Fibroblast of the conjunctiva (primary cell): Measurements from ENCODE around the gene CFAP161.
A peak's percentile ranks its signal among the peaks of the same experiment; 100 is the strongest.
"Not testable (repeated sequence)": the region's sequence is repeated elsewhere in the genome, so short reads cannot be mapped to it uniquely, and the experiment has no call there.

ENCODE experiments used
- DNase-seq: peaks from one replicate; pipeline ENCODE4 v3.0.0-alpha.2; 2010; ENCODE audit warnings: low read depth

The CFAP161 gene

DNA sequence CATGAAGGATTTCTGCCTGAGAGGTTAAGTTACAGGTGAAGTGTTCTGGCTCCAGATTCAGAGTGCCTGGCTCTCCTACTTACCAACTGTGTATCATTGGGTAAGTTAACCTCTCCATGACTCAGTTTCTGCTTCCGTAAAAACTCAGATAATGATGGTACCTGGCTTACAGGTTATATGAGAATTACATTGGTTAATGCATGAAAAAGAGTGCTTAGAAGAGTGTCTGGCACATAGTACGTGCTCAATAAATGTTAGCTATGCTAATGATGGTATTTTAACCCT lies 23.8 kb downstream of the CFAP161 start:
- DNase-seq: no peak

DNA sequence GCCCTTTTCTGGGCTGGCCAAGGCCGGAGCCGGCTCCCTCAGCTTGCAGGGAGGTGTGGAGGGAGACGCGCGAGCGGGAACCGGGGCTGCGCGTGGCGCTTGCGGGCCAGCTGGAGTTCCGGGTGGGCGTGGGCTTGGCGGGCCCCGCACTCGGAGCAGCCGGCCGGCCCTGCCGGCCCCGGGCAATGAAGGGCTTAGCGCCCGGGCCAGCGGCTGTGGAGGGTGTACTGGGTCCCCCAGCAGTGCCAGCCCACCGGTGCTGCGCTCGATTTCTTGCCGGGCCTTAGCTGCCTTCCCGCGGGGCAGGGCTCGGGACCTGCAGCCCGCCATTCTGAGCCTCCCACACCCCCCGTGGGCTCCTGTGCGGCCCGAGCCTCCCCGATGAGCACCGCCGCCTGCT lies 24.5 kb downstream of the CFAP161 start:
- not testable (repeated sequence) for DNase-seq

DNA sequence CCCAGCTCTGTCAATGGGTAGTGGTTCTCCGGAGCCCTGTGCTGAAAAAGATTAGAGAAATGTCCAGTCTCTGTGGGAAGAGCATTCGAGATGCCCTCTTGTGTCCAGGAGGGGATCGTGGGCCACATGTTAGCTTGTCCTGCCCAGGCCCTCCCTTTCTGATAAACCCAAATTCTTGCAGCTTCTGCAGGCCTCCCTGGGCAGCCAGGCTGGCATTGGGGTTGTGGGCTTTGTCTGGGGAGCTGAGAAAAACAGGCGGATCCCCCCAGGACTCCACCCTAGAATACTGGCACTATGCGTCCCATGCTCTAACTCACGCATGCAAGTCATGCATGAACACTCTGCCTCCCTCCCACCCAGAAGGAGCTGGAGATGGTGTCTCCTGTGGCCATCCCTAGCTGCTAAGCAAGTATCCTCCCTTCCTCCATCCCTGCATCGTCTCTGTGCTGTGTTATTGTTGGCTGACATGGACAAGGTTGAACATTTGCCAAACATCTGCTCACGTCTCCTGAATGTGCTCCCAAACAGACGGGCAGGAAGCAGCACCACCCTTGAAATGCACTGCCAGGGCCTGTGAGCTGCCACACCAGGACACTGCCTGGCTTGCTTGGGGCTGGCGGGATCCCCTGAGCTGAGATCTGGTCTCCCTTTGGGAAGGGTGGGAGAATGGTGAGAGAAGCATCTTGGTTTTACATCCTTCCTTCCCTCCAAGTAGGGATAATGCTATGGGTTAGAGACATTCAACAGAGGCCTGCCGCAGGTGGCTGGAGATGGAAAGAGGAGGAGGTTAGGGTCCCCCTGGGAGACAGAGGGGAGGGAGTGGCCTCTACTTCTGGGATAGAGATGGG lies 26.5 kb downstream of the CFAP161 start:
- DNase-seq: peak; percentile 95

DNA sequence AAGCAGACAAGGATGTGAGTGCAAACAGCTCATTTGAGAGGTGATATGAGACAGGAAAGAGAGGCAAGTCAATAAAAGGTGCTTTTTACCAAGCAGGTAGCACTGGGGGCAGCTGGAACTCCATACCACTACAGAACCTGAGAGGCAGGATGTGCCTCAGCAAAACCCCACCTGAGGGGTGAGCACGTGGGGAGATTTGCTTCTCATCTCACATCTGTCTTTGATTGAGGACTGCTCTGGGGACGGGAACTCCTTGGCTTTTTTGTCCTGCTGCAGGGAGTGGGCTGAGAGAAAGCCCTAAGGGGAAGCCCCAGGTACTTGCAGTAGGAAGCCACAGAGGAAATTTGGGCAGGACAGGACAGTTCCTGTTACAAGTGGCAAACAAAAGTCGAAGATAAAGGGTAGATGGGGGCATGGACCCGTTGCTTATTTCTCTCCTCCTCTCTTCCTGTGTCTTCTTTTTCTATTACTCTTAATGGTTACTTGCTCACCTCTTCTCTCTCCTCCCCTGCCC lies 27.1 kb downstream of the CFAP161 start:
- no peak for DNase-seq

DNA sequence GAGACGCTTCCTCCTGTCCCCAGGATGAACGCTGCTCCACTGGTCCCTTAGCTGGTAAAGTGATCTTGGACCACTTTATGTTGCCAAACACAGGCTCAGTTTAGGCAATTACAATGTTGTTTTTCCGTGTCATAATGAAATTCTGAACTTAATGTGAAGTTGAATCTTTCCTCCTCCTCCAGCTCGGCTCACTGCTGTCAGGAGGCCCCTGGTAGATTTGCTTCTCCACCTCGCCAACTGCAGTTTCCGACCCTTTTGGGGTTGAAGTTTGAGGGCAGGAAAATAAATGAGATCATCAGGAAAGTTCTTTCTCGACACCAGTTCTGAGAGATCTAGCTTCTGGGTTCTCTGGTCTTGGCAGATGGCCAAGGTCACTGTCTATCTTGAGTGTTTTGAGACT lies 27.8 kb downstream of the CFAP161 start:
- no peak for DNase-seq

DNA sequence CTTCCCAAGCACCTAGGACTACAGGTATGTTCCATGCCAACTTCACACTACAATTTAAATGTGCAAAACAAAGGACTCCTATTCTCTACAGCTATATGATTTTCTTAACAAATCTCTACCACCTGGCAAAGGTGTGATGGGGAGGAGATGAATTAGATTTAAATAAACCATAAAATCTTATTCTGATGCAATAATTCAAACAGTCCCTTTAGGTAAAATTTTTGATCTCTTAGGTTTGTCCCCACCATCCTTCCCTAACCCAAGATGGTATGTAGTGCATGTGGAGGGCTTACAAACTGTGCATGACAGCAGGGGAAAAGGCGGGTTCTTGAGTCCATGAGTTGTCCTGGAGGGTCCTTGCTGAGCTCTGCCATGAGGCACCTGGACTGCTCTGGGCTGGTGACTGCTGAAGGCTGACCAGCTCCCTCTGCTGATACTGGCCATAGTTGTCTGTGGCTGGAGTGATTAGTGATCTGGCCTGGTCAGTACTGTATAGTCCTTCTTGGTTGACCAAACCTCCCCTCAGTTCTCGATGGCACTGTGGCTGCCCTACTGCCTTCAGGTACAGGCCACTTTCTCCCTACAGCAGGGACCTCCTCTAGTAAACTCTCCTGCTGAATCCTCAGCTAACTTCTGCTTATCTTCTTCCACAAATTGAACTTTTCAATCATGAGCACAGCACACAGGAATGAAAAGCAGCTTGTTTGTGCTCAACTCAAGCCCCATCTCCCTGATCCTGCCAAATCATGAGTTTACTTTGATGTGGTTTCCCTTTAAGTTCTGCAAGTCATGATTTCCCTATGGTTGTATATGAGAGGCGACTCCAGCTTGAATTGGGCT lies 30.1 kb downstream of the CFAP161 start:
- peak; percentile 56 for DNase-seq

DNA sequence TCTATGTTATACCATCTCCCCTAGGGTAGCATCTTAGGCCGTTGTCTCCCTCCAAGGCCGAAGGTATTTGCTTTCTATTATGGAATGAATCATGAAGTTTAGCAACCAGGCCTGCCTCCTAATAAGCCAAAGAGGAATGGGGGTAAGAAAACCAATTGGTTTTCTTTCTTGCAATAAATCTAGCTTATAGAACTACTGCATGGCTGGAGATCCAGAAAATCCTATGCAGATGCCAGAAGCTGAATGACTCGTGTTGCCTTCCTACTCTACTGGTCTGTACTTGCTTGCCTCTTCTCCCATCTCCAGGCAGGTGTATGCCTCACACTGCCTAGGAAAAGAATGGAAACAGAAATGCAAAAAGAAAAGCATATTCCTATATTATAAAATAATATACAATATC lies 31.5 kb downstream of the CFAP161 start:
- no peak for DNase-seq

DNA sequence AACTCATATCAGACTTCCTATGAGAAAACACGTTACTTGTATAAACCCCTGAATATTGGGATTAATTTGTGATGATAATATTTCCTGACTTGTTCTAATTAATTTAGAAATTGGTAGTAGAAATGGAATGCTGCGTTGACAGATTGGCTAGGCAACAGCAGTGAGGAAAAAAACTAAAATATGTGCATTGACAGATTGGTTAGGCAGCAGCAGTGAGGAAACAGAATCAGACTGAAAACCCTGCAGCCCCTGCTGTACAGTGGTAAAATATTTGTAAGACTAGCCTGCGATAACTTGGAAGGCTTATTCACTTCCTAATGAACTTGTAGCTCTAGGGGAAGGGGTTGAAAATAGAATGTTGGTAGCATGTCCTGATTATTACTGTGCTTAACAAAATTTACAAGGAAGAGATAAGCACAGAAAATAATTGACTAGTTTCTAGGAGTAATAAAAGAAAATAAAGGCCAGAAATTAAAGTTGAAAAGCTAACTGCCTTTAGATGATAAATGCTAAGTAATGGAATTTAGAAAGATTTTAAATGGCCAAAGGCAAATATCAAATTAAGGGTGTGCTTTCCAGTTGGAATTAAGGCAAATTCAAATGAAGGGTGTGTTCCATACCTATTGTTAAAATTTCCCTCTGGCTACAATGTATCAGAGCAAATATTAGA lies 32.7 kb downstream of the CFAP161 start:
- DNase-seq: no peak

DNA sequence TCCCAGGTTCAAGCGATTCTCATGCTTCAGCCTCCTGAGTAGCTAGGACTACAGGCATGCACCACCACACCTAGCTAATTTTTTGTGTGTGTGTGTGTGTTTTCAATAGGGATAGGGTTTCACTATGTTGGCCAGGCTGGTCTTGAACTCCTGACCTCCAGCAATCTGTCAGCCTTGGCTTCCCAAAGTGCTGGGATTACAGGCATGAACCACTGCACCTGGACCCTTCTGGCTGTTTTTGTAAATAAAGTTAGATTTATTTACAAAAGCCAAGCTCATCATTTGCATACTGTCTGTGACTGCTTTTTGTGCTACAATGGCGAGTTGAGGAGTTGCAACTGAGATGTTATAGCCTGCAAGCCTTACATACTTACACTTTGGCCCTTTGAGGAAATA lies 34.1 kb downstream of the CFAP161 start:
- DNase-seq: no peak

DNA sequence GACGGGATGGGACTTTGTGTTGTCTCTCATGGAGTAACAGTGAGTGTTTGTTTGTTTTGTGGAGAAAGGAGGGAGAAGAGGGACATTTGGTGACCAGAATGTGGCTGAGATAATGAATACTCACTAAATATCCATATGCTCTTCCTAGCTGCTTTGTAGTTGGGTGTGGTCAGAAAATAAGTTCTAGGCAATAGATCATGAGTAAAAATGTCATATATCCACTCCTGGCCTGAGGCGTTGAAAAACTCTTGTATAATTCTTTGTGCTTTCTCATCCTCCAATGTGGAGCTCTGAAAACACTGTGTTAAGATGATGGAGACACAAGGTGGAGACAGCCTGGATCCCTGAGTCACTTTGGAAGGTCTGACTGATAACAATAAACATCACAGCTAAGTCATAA lies 34.6 kb downstream of the CFAP161 start:
- DNase-seq: no peak

DNA sequence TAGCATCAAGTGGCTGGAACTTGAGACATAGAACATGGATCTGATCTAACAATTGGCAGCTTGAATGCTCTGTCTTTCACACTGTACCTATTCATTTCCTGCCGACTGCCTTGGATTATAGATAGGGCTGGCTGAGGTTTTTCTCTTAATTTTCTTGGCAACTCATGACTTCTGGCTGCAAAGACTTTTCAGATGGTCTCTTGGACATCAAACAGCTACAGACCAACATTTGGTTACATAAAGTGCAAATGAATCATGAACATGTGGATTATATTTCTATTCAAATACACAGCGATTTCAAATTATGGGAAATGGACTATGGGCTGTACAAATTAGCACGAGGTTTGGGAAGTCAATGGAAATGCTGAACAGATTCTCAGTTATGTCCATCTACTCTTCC lies 36.4 kb downstream of the CFAP161 start:
- peak; percentile 59 for DNase-seq

DNA sequence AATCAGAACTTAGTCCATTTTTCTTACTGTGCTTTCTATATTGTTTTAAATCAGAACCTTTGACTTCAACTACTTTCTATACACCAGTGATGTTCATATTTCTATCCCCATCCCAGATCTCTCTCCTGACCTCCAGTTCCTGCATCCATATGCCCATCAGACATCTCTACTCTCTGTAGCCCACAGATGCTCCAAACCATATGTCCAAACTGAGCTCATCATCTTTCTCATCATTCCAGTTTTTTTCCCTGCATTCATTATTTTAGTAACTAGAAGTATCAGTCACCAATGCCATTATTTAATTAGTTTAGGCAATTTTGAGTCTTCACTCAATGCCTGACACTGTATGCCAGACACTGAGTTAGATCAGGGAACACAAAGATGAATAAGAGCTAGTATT lies 37.2 kb downstream of the CFAP161 start:
- DNase-seq: no peak

DNA sequence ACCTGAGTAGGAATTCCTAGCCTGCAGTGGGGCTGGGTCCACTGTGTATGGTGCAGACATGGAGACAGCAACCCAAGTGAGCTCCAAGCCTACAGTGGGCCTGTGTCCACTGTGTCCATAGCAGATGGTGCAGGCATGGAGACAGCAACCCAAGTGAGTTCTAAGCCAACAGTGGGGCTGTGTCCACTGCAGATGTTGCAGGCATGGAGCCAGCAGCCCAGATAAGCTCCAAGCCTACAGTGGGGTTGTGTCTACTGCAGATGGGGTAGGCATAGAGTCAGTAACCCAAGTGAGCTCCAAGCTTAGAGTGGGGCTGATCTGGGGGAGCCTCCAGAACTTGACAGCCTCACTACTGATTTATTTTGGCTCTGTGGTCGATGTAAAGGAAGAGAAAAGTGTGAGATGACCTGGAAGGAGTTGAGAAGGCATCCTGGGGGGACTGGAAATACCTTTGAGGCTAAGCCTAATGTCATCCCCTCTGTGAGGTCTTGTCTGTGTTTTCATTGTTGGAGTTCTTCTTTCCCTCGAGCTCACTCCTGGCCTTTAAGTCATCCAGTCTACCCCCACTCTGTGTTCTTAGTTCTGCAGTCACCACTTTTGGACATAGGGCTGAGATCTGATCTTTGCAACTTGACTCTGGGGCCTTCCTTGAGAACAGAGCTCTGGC lies 40.2 kb downstream of the CFAP161 start:
- DNase-seq: no peak

DNA sequence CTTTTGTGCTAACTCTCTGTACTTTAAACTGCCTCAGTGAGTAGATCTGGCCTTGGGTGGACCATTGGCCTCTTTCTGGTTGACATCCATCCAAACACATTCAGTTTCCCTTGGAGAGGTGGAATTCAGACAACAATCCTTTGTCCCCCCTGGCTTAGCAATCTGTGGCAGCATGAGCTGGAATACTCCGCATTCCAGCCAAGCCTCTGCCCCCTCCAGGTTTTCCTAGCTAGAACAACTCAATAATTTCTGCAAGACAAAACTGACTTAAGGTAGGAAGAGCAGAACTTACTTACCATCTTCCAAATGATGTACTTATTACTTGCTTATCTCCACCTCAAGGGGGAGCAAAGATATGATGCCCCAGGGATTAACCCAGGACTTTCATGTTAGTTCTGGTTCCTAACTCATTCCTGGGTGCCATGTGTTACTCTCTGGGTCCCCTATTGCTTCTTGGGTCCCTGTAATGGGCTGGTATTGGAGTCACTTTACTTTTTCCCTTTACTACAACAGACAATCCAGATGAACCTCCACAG lies 40.8 kb downstream of the CFAP161 start:
- DNase-seq: no peak

DNA sequence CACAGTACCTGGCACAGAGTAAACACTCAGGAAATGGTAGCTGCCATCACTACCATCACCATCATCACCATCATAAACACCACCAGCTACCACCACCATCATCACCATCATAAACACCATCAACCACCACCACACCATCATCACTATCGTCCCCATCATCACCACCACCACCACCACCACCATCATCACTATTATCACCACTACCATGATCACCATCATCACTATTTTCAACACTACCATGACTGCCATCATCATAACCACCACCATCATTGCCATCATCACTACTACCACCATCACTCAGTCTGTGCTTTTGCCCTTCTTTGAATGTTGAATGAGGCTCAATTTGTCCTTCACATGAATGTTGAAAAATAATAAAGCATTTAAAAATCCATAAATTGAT lies 41.4 kb downstream of the CFAP161 start:
- DNase-seq: no peak

DNA sequence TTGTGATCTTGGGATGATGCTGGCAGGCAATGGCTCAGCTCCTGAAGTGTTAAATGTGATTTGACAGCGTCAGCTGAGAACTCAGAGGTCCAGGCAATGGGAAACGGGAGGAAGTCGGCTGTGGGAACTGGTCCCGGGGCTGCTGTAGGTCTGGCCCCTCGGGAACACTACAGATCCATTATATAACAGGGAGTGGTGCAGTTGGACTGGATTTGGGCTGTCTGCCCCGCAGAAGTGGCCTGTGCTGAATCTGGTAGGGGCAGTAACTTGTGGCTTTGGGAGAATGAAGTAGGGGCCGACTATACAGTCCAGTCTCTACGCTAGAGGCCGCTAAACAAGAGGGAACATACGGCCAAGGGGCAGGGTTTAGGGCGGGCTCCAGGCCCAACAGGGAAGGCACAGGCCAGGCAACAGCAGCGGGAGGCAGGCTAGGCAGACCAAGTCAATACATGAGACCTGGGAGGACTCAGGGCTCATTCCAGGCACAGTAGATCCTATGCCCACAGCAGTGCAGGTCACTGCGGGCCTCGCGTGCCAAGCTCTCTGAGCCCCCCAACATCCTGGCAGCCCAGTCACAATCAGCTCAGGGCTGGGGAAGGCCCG lies 42.3 kb downstream of the CFAP161 start:
- DNase-seq: no peak

DNA sequence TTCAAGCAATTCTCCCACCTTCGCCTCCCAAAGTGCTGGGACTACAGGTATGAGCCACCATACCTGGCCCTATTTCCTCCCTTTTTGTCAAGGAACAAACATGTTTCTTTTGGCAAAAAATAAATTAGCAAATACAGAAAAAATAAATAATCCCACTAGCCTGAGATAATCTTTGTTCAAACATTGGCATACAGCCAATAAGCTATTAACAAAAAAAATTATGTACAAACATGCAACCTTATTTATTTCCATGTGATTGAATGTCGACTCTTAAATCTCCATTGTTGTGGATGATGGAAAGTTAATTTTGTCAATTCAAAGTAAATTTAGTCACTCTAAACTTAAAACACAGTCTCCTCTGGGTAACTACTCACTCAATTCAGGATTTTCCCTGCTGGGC lies 44.3 kb downstream of the CFAP161 start:
- no peak for DNase-seq

DNA sequence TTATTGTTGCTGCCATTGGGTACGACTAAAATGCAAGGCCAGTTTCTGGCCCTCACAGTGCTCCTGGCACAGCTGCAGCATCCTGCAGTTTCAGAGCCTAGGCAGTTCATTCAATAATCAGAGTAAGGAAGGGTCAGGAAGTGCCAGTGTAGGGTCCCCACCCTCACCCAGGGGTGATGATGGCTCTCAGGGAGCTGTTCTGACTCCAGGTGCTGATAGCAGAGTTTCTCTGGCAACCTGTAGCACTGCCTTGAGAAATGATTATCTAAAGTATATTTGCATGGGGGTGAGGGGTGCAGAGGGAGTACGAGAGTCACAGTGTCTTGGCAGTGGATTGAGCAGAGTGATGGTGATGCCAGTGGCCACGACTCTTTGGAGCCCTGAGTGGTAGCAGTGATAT lies 47.1 kb downstream of the CFAP161 start:
- no peak for DNase-seq

DNA sequence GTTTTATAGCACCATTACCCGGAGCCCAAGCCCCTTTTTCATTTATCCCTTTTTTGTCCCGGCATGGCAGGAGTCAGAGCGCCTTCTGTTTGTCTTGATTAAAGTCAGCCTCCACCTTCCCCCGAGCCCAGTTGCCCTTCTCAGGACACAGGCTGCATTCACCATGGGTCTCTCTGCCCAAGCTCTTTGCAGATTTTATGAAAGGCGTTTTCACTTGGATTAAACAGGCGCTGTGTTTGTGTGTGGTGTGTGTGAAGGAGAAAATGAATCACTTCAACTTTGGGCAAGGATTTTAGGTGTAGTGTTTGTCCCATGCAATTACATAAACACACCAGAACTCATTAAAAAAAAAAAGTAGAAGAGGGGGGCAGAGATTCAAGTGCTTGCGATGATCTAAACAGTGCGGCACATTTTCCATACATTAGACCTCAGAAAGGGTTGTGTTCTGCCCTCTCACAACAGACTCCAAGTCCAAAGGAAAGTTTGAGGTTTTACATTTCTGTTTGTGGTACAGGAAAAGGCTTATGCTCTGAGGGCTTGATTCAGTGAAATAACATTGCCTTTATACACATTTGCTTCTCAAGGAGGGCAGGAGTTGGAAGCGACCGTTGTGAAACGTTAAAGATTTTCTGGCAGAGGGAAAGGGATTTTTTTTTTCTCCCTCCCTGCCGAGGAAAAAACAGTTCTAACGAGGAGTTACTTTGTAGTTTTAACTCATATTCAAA lies 48.1 kb downstream of the CFAP161 start:
- DNase-seq: no peak

DNA sequence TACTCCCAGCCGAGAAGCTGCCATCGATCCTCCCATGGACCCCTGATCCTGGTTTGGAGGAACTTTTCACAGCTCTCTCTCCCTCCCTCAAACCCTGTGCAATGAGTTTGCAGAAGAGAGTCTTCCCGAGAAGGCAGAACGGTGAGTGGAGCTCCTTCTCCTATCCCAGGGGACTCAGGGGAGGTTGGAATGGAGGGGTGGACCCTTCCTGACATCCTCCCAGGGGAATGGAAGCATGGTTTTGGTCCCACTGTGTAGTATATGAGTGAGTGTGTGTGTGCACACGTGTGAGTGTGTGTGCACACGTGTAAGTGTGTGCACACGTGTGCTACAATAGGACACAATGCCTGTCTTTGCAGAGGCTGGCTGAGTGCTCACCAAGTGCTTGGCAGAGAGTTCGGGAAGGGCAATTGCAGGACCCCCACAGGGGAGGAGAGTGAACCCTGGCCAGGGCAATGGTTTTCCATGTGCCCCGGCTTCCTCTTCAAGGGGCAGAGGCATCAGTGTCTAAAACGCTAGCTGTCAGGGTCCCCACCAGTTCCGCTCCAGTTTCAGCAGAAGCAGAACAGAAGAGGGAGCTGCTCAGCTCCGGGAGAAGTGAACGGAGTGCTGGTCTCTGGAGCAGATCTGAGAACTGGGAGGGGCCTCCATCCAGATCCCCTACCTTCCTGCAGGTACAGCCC lies 48.8 kb downstream of the CFAP161 start:
- DNase-seq: no peak
